ENCODE results near the gene ZSWIM7. TPM values are rescaled to one million over a fixed set of nuclear protein-coding genes. Genes with fewer than 3 reads are reported as not detected.

Gene ZSWIM7
- total RNA-seq, 1 experiment from 2014 or later: 41.3 TPM

GRCh38 chr17:16026895-16027294 lies 27.4 kb upstream of the ZSWIM7 start:
- no peak for DNase-seq (ENCODE audit: low spot score)
- POLR2A ChIA-PET: no interaction called here
- TF ChIP-seq ETV6 (CRISPR knock-in tag; IDR thresholded peaks at IDR 0.05) (no peak), ARID4B (CRISPR knock-in tag; IDR thresholded peaks at IDR 0.05; ENCODE audit: borderline replicate concordance) (no peak), TEAD1 (CRISPR knock-in tag; IDR thresholded peaks at IDR 0.05) (no peak), CTCF (IDR thresholded peaks at IDR 0.05) (no peak), KAT7 (CRISPR knock-in tag; IDR thresholded peaks at IDR 0.05; ENCODE audit: borderline replicate concordance) (no peak), ZNF138 (CRISPR knock-in tag; conservative IDR thresholded peaks at IDR 0.05) (no peak), ZBTB43 (CRISPR knock-in tag; IDR thresholded peaks at IDR 0.05) (no peak), IRF1 (CRISPR knock-in tag; IDR thresholded peaks at IDR 0.05) (no peak)
- H3K4me3 Mint-ChIP-seq: no peak overlapping the region
- H3K36me3 Mint-ChIP-seq: peaks cover 79% of the 10 kb centered on the region
- ATAC-seq: no peak
- no peaks in the 10 kb centered on the region for H3K4me1 Mint-ChIP-seq
- no peaks in the 10 kb centered on the region for H3K27me3 Mint-ChIP-seq (ENCODE audit: low read depth)
- H3K9me3 Mint-ChIP-seq: no peaks in the 10 kb centered on the region
- H3K27ac Mint-ChIP-seq: no peak overlapping the region
- CTCF ChIA-PET: no interaction called here

GRCh38 chr17:16025202-16025601 lies 25.7 kb upstream of the ZSWIM7 start:
- H3K27ac Mint-ChIP-seq: no peak overlapping the region
- H3K4me1 Mint-ChIP-seq: no peaks in the 10 kb centered on the region
- H3K27me3 Mint-ChIP-seq (ENCODE audit: low read depth): no peaks in the 10 kb centered on the region
- ChIA-PET CTCF (no interaction called here), POLR2A (no interaction called here)
- no peak for DNase-seq (ENCODE audit: low spot score)
- H3K36me3 Mint-ChIP-seq: peaks cover 70% of the 10 kb centered on the region
- ATAC-seq: no peak
- no peaks in the 10 kb centered on the region for H3K9me3 Mint-ChIP-seq
- TF ChIP-seq FOXP4 (CRISPR knock-in tag; IDR thresholded peaks at IDR 0.05): no peak
- no peak overlapping the region for H3K4me3 Mint-ChIP-seq

GRCh38 chr17:16023881-16024280 lies 24.4 kb upstream of the ZSWIM7 start:
- ATAC-seq (no peak), DNase-seq (ENCODE audit: low spot score) (no peak)
- Mint-ChIP-seq H3K36me3 (peaks cover 64% of the 10 kb centered on the region), H3K4me1 (no peaks in the 10 kb centered on the region), H3K9me3 (no peaks in the 10 kb centered on the region), H3K27me3 (ENCODE audit: low read depth) (no peaks in the 10 kb centered on the region), H3K27ac (peak overlapping the region; percentile 4; the same call in 1 of the 2 replicates), H3K4me3 (no peak overlapping the region)
- ChIA-PET POLR2A (no interaction called here), CTCF (no interaction called here)
- TF ChIP-seq FOXK1 (CRISPR knock-in tag; IDR thresholded peaks at IDR 0.05) (no peak), HMGA2 (CRISPR knock-in tag; IDR thresholded peaks at IDR 0.05) (no peak), CDX4 (CRISPR knock-in tag; IDR thresholded peaks at IDR 0.05; ENCODE audit: borderline replicate concordance) (no peak), E2F4 (CRISPR knock-in tag; IDR thresholded peaks at IDR 0.05; ENCODE audit: borderline replicate concordance, low read depth) (no peak), CTCF (IDR thresholded peaks at IDR 0.05) (no peak), NR3C1 (CRISPR knock-in tag; conservative IDR thresholded peaks at IDR 0.05; ENCODE audit: low read depth) (no peak), MAX (CRISPR knock-in tag; IDR thresholded peaks at IDR 0.05) (no peak), ZMAT4 (CRISPR knock-in tag; IDR thresholded peaks at IDR 0.05) (no peak)

Data from WTC11 (cell line).